ENCODE data around the gene GPD1L. TPM values are rescaled to one million over a fixed set of nuclear protein-coding genes. Genes with fewer than 3 reads are reported as not detected.

The GPD1L gene
- total and polyA plus RNA-seq, 2 donors (not counting 1 experiment from before 2014, with no cell fraction given), result 4.7 to 9.3 TPM

- no peak overlapping the region for H3K4me3 Mint-ChIP-seq
- DNase-seq, result no peak
- H3K79me2 ChIP-seq (ENCODE audit: control insufficient read depth, insufficient read depth, low read length), result no peaks in the 10 kb centered on the region
- intact Hi-C loops (cut with micrococcal nuclease), result no loop called here
- peaks cover 5 to 8% of the 10 kb centered on the region in 2 donors for H3K4me1 ChIP-seq (ENCODE audit: control insufficient read depth in 2 of 2, insufficient read depth in 2 of 2, low read length in 2 of 2)
- H3K36me3 ChIP-seq (replicated peaks in 1 of 2; ENCODE audit: control extremely low read depth in 1 of 2, control insufficient read depth in 1 of 2, extremely low read depth in 1 of 2, insufficient read depth in 2 of 2, low read length in 1 of 2), result no peaks in the 10 kb centered on the region
- no peak overlapping the region for H3K9ac ChIP-seq (ENCODE audit: low read length)
- H3K4me3 ChIP-seq (ENCODE audit: control extremely low read depth in 1 of 5, extremely low read depth in 1 of 5, insufficient read depth in 1 of 5, low read depth in 2 of 5, low read length in 4 of 5), result no peak overlapping the region
- H3K27me3 ChIP-seq (replicated peaks in 1 of 4; ENCODE audit: control extremely low read depth in 1 of 4, control insufficient read depth in 3 of 4, insufficient read depth in 4 of 4, low read length in 3 of 4), result no peaks in the 10 kb centered on the region
- H2AFZ ChIP-seq (ENCODE audit: insufficient read depth, low read depth, low read length, poor library complexity, severe bottlenecking), result no peak overlapping the region
- ChIA-PET POLR2A (no interaction called here), CTCF (no interaction called here)
- no peak overlapping the region for H3K27ac Mint-ChIP-seq
- peaks cover 4% of the 10 kb centered on the region for H3K27me3 Mint-ChIP-seq
- H3K27ac ChIP-seq (ENCODE audit: low read length in 2 of 2), result no peak overlapping the region
- H4K20me1 ChIP-seq (ENCODE audit: control insufficient read depth, insufficient read depth, low read length, poor library complexity, severe bottlenecking), result no peaks in the 10 kb centered on the region
- TF ChIP-seq CTCF (IDR thresholded peaks at IDR 0.05) (no peak), EZH2 (IDR thresholded peaks at IDR 0.05; ENCODE audit: borderline replicate concordance, insufficient read depth, low read depth, low read length, poor library complexity, severe bottlenecking) (no peak)
- H3K9me3 Mint-ChIP-seq (ENCODE audit: insufficient read depth), result no peaks in the 10 kb centered on the region
- no peak for ATAC-seq (ENCODE audit: low read depth)
- no peak overlapping the region for H3K4me2 ChIP-seq (replicated peaks; ENCODE audit: low read depth, low read length, poor library complexity, severe bottlenecking)
- H3K9me3 ChIP-seq (ENCODE audit: control extremely low read depth in 1 of 3, control insufficient read depth in 2 of 3, insufficient read depth in 1 of 3, low read length in 2 of 3), result peaks cover 0 to 1% (median 0%) of the 10 kb centered on the region in 3 donors
- H3K4me1 Mint-ChIP-seq, result peaks cover 14% of the 10 kb centered on the region
- WGBS (ENCODE audit: insufficient coverage), result no CpG with 5 or more reads among the region's 3 CpGs
Measured at GRCh38 chr3:32095431-32095830, 11.0 kb upstream of the GPD1L start.

GRCh38 chr3:32097768-32098167, 8.7 kb upstream of the GPD1L start:
- Mint-ChIP-seq H3K27ac (no peak overlapping the region), H3K4me1 (peaks cover 3% of the 10 kb centered on the region), H3K27me3 (peaks cover 4% of the 10 kb centered on the region), H3K4me3 (no peak overlapping the region), H3K9me3 (ENCODE audit: insufficient read depth) (peaks cover 6% of the 10 kb centered on the region)
- H3K27me3 ChIP-seq (replicated peaks in 1 of 4; ENCODE audit: control extremely low read depth in 1 of 4, control insufficient read depth in 3 of 4, insufficient read depth in 4 of 4, low read length in 3 of 4), result no peaks in the 10 kb centered on the region
- H3K4me2 ChIP-seq (replicated peaks; ENCODE audit: low read depth, low read length, poor library complexity, severe bottlenecking), result no peak overlapping the region
- DNase-seq (no peak), ATAC-seq (ENCODE audit: low read depth) (no peak)
- no peaks in the 10 kb centered on the region for H3K79me2 ChIP-seq (ENCODE audit: control insufficient read depth, insufficient read depth, low read length)
- intact Hi-C loops (cut with micrococcal nuclease), result no loop called here
- H2AFZ ChIP-seq (ENCODE audit: insufficient read depth, low read depth, low read length, poor library complexity, severe bottlenecking), result no peak overlapping the region
- H3K4me3 ChIP-seq (ENCODE audit: control extremely low read depth in 1 of 5, extremely low read depth in 1 of 5, insufficient read depth in 1 of 5, low read depth in 2 of 5, low read length in 4 of 5), result no peak overlapping the region
- H4K20me1 ChIP-seq (ENCODE audit: control insufficient read depth, insufficient read depth, low read length, poor library complexity, severe bottlenecking), result no peaks in the 10 kb centered on the region
- TF ChIP-seq CTCF (IDR thresholded peaks at IDR 0.05) (no peak), EZH2 (IDR thresholded peaks at IDR 0.05; ENCODE audit: borderline replicate concordance, insufficient read depth, low read depth, low read length, poor library complexity, severe bottlenecking) (no peak)
- no peaks in the 10 kb centered on the region for H3K36me3 ChIP-seq (replicated peaks in 1 of 2; ENCODE audit: control extremely low read depth in 1 of 2, control insufficient read depth in 1 of 2, extremely low read depth in 1 of 2, insufficient read depth in 2 of 2, low read length in 1 of 2)
- H3K27ac ChIP-seq (ENCODE audit: low read length in 2 of 2), result no peak overlapping the region
- 17% methylated on average over 1 of the region's 1 CpG for whole genome bisulfite sequencing (ENCODE audit: insufficient coverage)
- H3K9ac ChIP-seq (ENCODE audit: low read length), result no peak overlapping the region
- CTCF ChIA-PET, result interaction anchor here (0.7 kb wide), 1 partner anchor 151 kb away, joined by 3 read pairs; no protein-coding TSS in a partner anchor
- peaks cover 0 to 5% of the 10 kb centered on the region in 2 donors for H3K4me1 ChIP-seq (ENCODE audit: control insufficient read depth in 2 of 2, insufficient read depth in 2 of 2, low read length in 2 of 2)
- POLR2A ChIA-PET, result no interaction called here
- peaks cover 3 to 21% (median 17%) of the 10 kb centered on the region in 3 donors for H3K9me3 ChIP-seq (ENCODE audit: control extremely low read depth in 1 of 3, control insufficient read depth in 2 of 3, insufficient read depth in 1 of 3, low read length in 2 of 3)
